HG03378 (cell line): ENCODE results near the gene NFATC4.
"Not testable (repeated sequence)": the region's sequence is repeated elsewhere in the genome, so short reads cannot be mapped to it uniquely, and the experiment has no call there.

Experiments
- ATAC-seq: cut with Tn5 transposase; IDR thresholded peaks from one replicate; pipeline ENCODE4 v1.9.1; 2021; ENCODE audit warnings: mild to moderate bottlenecking, moderate library complexity; ENCODE audit not compliant: unreplicated experiment

The NFATC4 gene

DNA sequence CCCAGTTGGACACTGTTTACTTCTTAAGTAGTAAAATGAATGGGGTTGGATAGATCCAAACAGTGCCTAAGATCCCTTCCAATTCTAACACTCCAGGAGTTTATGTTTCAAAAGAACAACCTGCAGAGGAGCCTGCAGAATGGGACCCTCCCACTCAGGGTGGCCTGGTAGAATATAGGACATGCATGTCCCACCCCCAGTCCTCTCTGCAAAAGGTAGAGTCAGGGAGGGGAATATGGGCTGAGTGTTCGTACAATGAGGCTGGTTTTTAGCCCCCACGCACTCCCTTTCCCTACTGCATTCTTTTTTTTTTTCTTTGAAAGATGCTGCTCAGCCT, 19.0 kb downstream of the NFATC4 start:
- no peak for ATAC-seq

DNA sequence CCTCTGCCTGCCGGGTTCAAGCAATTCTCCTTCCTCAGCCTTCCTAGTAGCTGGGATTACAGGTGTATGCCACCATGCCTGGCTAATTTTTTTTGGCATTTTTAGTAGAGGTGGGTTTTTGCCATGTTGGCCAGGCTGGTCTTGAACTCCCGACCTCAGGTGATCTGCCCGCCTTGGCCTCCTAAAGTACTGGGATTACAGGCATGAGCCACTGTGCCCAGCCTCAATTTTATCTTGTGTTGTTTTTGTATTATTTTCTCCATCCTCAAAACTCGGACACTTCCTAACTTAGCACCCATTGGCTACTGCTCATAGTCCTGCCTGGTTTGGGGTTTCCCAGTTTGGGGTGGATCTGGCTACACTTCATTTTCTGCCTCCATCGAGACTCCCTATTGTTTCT, 19.6 kb downstream of the NFATC4 start:
- not testable (repeated sequence) for ATAC-seq

DNA sequence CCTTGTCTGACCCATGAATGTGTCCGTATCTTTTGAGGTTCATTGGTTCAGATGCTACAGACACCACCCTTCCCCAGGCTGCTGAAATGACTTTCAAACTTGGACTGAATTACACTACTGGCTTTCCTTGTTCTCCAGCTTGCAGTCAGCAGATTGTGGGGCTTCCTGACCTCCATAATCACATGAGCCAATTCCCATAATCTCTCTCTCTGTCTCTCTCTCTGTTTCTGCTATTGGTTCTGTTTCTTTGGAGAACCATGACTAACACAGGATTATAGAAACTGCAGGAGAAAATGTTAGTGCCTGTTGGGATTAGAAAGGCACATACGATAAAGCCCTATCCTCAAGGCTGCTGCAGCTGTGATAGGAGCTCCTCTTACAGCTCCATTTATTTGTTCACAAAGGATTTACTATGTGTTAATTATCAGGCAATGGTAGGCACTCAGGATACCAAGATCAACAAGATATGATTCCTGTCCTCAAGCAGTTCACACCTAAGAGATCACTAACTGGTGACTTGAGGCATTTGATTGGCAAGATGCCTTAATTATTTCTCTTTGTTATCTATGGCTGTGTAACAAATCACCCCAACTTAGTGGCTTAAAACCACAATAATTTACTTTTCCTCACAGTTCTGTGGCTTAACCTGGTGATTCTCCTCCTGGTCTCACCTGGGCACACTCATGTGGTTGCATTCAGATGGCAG, 20.6 kb downstream of the NFATC4 start:
- no peak for ATAC-seq

DNA sequence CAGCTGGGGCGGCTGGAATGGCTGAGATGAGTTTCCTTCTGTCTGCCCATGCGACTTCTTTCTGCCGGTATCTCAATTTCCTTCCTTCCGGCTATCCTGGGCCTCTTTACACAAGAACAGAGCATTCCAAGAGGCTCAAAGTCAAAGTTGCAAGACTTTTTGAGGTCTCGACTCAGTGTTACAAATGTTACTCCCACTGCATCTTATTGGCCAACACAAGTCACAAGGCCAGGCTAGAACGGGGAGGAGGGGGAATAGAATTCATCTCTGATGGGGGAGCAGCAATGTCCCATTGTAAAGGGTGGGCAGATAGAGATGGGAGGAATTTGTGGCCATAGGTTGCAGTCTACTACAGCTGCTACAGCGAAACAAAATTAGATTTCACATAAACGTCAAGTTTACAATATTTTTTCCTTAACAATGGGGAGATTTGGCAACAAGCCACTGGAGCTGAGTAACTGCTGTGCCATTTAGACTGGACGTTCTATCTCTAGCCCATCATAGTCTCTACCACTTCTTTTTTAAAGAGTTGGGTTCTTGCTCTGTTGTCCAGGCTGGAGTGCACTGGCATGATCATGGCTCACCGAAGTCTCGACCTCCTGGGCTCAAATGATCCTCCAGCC, 21.4 kb downstream of the NFATC4 start:
- ATAC-seq: no peak

DNA sequence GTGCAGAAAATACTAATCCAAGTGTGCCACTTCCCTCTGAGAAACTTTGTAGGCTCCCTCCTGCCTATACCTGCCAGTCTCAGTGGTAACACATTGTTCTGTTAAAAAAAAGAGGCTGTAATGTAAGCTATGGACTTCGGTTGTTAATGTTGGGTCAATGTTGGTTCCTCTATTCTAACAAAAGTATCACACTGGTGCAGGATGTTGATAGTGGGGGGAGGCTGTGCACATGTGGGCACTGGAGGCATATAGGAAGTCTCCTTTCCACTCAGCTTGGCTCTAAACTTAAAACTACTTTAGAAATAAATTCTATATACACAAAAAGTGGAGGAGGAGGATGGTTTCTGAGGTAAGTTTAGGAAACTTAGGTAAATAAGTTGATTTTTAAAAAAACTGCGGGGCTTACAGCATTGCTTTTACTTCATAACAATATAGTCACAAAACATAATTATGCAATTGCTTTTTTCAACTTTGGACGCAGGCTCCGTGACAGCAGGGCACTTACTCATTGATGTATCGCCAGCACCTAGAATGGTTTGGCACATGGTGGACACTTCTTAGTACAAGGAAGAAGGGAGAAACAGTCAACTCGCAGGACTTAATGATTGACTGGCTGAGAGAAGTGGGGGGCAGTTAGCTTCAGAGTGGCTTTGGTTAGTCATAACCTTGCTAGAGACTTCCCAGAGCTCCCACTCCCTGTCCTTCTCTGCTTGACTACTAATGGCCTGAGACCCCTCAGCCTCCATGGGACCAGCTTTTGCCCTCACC, 22.9 kb downstream of the NFATC4 start:
- ATAC-seq: no peak

DNA sequence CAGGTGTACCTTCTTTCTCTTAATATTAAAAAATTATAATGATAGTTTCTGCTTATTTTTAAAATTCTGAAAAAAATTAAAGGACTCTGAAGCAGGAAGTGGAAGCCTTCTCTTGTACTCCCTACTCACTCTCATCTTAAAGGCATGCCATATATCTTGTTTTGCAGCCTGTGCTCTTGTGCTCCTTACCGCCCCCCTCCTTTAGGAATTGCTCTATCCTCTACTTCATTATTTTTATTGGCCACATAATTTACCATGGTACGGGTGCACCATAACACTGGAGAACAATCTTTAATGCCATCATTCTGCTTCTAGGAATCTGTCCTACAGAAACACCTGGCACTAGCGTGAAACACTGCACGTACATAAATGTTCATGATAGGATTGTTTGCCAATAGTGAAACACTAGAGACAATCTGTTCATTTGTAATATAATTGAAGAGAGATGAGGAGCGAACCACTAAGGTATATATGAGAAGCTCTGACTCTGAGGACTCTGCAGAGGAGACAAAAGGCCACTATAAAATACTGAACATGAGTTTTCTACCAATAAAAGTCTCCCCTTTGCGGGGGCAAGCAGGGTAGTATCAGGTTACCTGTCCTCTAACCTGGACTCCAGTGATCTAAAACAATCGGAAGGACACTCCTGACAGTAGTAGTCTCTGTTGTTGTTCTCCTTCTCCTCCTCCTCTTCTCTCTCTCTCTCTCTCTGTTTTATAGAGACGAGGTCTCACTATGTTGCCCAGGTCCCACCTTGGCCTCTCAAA, 24.5 kb downstream of the NFATC4 start:
- no peak for ATAC-seq

DNA sequence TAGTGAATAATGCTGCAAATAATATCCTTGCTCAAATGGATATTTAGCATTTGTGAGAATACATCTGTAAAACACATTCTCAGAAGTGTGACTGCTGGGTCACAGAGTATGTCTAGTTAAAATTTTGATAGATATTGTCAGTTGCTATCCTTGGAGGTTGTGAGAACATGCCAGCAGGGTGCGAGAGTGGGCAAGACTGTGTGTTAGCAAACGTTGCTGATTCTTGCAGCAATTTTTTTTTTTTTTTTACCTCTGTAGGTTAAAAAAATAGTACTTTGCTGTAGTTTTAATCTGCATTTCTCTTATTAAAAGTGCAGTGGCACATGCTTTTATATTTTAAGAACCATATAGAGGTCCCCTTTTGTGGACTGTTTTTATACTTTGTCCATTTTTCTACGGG, 26.3 kb downstream of the NFATC4 start:
- ATAC-seq: no peak

DNA sequence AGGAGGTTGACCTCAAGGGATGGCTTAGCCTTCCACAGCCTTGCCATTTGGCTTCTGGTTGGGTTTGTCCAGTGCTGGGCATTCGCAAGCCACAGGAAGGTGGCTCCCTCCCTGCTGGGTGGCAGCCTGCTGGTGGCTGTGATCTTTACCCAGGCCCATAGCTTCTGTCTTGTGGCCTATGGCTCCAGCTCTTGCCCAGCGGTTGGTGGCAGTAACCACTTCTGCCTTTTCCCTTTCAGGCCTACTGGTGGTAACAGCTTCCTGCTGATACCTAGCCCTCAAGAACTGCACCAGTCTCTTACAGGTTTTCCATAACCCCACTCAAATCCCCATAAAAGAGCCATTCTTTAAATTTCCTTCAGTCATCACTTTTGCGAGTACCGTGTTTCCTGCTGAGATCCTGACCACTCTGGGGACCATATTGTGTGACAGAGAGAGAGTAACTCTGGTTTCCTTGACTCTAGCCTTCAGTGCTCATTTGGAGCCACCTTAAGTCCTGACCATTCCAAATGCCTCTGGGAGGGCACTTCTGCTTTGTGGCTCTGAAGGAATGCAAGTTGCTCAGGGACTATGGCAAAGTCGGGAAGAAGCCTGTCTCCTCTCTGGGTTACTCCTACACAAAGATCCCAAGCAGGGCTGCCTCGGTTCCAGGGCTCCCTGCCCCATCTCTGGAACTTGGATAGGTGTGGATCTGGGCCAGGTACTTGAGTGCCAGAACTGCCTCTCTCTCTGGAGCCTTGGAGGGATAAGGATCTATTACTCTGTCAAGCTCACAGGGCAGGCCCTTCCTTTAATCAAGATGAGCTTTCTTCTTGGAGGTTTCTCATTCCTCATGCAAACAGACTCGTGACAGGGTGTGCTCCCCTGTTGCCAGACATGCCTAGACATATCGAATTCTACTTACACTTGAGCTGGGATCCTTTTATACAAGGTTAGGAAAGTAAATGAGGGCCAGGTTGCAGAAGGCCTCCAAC, 27.9 kb downstream of the NFATC4 start:
- no peak for ATAC-seq

DNA sequence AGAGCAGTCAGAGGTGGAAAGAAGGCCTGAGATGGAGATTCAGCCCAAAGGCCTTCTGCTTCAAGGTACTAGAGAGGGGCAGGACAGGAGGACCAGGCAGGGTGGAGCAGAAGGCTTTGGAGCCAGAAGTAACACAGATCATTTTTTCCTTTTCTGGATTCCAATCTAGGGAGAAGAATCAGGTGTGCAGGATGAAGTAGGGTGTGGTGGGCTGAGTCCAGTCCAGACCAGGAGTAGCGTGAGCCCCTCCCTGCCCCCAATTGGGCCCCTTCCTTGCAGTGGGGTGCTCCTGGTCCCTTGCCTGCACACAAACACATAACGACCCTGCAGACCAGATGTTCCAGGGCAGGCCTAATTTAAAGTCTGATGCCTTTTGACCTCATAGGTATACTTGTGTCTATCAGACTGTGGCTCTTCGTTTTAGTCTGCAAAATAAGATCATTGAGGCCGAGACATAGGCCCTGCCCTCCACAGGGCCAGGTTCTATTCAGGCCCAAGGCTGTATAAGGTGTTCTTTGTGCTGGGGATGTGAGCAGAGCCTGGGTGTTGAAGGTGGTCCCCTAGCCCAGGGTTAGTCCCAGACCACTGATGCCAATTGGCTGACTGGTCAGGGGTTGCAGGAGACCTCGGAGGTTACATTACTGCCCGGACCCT, 29.8 kb downstream of the NFATC4 start:
- ATAC-seq: no peak

DNA sequence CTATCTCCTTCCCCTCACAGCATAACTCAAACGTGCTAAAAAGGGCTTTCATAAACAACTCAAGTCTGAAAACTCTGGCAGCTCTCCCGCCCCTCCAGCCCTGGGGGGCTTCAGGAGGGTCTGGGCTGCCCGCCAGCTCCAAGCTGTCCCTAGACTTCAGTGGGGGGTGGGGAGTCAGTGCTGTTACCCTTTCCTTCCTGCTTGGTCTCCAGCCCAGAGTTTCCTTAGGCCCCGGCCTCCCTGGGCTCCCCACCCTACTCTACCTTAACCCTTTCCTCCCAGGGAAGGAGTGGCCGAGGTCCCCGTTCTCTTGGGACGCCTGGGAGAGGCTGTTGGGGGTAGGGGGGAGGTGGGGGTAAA, 30.3 kb downstream of the NFATC4 start:
- no peak for ATAC-seq

DNA sequence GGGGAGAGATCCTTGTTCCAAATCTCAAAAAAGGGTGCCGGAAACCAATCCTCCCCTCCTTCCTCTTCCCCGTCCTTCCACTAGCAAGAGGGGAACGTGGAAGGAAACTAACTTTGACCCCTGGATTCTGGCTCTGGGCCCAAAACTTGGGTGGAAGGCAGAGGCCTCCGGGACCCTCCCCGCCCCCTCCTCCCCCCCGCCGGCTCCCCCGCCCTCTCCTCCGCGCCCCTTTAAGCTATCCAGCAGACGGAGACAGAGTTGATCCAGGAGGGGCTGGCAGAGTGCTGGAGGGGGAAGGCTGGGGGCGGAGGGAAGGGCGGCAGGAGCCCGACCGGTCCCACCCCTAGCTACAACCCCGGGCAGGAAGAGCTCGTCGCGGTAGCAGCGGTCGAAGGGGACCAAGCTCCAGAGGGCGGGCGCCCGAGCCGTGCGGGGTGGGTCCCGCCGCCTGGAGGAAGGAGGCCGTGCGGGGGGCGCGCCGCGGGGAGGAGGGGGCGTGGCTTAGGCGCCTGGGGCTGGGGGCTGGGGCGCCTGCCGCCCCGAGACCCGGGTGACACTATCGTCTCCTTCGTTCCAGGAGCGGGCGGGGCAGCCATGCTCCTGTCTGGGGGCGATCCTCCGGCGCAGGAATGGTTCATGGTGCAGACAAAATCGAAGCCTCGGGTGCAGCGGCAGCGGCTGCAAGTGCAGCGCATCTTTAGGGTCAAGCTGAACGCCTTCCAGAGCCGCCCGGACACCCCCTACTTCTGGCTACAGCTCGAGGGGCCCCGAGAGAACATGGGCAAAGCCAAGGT, 30.9 kb downstream of the NFATC4 start, which contains the start of gene NYNRIN:
Gene NYNRIN, plus strand, starts transcription at position 351 of the 794 bp plus-strand sequence. Its CDS starts 244 bp downstream, at position 595.
- ATAC-seq: no peak

DNA sequence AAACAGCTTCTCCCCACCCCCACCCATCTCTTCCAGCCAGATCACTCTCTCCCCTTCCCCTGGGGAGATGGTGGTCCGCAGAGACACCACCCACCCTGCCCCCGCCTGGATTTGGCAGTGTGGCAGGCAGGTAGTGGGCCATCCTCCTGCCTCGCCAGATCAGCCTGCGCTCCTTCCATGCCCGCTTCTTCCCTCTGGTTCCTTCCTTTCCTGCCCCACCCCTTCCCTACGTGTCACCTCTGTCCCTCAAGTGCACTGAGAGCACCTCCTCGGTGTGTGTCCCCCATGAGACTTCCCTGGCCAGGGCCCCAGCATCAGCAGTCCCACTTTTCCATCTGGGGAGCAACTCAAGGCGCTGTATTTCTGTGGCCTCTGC, 31.5 kb downstream of the NFATC4 start:
- no peak for ATAC-seq

DNA sequence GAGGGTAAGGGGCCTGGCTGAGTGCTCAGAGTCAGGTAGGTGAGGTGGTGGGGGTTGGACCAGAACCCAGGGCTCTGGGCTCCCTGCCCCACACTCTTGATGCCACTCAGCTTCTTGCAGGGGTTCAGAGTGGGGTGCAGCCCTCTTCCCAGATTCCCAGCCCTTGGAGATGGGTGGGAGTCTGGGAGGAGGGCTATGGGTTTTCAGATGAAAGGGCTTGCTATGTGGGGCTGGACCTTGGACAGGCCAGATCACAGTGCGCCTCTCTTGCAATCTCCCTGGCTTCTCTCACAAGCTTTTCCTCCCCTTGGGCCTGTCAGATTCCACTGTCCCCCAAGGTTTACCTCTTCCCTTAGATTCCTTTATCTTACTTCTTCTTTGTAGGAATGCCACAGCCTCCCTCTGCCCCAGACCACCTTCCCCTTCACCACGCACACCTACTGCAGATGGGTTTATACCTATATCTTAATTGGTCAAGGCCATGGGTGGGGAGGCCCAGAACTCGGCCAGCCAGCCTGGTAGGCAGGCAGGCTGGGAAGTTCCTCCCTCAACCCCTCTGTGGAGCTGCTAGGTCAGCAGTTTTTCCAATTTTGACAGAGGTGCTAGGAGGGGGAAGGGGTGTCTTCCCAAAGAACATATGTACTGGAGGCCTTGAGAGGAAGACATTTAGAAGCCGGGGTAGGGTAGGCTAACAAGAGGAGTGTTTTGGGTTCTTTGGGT, 32.2 kb downstream of the NFATC4 start:
- no peak for ATAC-seq

DNA sequence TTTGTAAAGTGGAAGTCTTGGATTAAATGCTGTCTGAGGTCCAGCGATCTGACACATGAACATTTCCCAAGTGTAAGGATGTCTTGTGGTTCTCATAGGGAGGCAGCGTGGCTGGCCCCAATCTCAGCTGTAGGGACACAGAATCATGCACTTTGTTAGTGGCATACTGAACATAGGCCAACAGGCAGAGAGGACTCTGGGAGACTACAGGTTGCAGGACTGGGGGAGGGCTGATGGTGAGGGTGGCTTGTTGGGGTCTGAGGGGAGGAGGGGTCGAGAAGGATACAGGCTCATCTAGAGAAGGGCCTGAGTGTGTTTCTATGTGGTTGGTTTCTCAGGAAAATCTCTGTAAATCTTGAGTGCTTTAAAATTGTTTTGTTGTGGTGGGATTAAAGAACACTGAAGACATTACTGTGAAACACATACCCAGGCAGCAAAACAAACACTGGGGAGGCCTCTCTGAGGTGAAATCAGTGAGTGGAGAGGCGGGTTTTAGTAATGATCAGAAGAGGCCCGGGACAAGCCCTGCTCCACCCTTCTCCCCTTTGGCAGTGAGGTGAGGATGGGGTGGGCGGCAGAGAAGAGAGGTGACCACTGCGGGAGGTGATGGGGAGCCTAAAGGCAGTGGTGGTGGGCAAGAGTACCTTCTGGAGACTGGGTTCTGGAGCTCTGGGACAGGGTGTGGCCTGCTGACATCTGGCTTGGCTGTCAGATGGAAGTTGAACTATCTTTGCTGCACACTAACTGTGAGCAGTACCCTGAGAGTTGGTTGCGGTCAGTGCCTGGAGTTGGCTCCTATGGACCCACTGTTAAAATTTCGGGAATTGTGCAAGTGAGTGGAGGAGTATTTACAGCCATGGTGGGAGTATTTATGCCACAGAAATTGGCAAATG, 34.1 kb downstream of the NFATC4 start:
- no peak for ATAC-seq

DNA sequence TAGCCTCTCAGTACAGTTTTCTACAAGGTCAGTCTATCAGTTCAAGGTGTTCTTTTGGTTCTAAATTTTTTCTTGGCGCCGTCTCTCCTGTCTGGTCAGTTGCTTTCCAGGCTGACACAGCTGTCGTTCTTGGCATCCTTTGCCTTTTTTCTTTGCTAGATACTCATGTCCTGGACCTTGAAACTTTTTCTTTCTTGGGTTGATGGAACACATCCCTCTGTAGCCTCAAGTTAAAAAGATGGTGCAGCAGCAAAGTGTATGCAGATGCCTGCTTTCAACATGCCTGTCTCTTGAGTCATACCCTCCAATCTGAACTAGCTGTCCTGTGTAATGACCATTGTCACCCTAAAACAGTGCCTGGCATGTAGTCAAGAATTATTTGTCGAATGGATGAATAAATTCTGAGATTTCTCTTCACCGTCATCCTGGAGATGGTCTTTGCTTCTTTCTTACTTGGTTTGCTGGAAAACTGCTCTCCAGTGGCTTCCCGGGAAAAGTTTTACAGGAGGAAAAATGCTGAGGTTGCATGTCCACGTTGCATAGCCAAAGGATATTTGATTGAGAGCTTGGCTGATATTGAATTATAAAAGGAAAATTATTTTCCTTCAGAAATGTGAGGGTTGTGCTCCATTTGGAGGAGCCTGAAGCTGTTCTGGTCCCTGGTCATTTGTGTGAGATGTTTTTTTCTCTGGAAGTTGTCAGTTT, 35.5 kb downstream of the NFATC4 start:
- no peak for ATAC-seq

DNA sequence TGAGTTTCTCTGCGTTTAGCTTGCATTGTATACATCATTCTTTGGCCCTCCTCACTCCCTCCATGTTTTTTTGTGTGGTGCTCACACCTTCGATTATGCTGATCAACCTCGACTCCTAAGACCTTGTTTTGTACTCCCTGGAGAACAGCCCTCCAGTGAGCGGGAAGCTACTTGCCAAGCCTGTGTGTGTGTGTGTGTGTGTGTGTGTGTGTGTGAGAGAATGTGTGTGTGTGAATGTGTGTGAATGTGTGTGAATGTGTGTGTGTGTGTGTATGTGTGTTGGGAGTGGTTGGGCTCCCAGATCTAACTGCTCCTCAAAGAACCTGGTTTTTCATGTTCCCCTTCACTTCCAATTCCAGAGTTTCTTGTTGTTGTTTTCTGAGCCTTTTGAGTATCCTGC, 36.8 kb downstream of the NFATC4 start:
- no peak for ATAC-seq

DNA sequence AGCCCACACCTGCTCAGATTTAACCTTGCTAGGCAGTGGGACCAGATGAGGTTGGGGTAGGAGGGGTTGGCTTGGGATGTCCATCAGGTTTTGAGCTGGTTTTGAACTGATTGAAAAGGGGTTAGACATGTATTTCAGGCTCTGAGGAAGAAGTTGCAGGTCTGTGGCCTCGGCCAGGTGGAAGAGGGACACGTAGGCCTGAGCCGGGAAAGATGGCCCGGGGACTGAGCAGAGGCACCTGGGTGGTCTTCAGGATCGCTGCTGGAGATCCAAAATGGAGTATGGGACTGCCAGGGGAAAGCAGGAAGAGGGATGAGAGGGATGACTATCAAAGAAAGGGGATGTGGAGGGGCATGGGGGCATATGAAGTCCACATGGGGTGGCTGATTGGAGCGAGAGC, 38.4 kb downstream of the NFATC4 start:
- no peak for ATAC-seq
